Measurements from ENCODE around the gene LRP5. TPM values are rescaled to one million over a fixed set of nuclear protein-coding genes. Genes with fewer than 3 reads are reported as not detected.

Gene LRP5
- total and polyA plus RNA-seq, 3 donors from 2014 or later = 15.7 to 21.3 (median 20.6) TPM

GRCh38 chr11:68436162-68436888 lies 123.9 kb downstream of the LRP5 start:
- 86 to 90% methylated on average over 6 to 12 of the region's 16 CpGs for WGBS, 2 donors
- TF ChIP-seq CTCF (IDR thresholded peaks at IDR 0.05) (no peak), POLR2A (IDR thresholded peaks at IDR 0.05) (no peak)
- H3K9me3 ChIP-seq = no peaks in the 10 kb centered on the region
- H3K27me3 ChIP-seq = no peaks in the 10 kb centered on the region
- intact Hi-C loops (cut with DNase I; ENCODE audit: low total_unique reads) = no loop called here
- H3K27ac ChIP-seq = no peak overlapping the region
- H3K36me3 ChIP-seq (ENCODE audit: low read depth, missing control alignments) = no peaks in the 10 kb centered on the region
- no peak overlapping the region for H3K4me3 ChIP-seq
- DNase-seq = no peak
- no peaks in the 10 kb centered on the region for H3K4me1 ChIP-seq

GRCh38 chr11:68436985-68437926 lies 124.9 kb downstream of the LRP5 start:
- no peaks in the 10 kb centered on the region for H3K9me3 ChIP-seq
- H3K36me3 ChIP-seq (ENCODE audit: low read depth, missing control alignments) = no peaks in the 10 kb centered on the region
- H3K27ac ChIP-seq = no peak overlapping the region
- H3K4me1 ChIP-seq = no peaks in the 10 kb centered on the region
- H3K27me3 ChIP-seq = no peaks in the 10 kb centered on the region
- WGBS, 2 donors = 82 to 89% methylated on average over 8 to 33 of the region's 34 CpGs
- no peak overlapping the region for H3K4me3 ChIP-seq
- intact Hi-C loops (cut with DNase I; ENCODE audit: low total_unique reads) = no loop called here
- DNase-seq = no peak
- TF ChIP-seq CTCF (IDR thresholded peaks at IDR 0.05) (no peak), POLR2A (IDR thresholded peaks at IDR 0.05) (no peak)

- H3K27ac ChIP-seq = no peak overlapping the region
- no peaks in the 10 kb centered on the region for H3K4me1 ChIP-seq
- H3K27me3 ChIP-seq = no peaks in the 10 kb centered on the region
- no peak for DNase-seq
- TF ChIP-seq CTCF (IDR thresholded peaks at IDR 0.05) (no peak), POLR2A (IDR thresholded peaks at IDR 0.05) (no peak)
- 92 to 95% methylated on average over 7 to 34 of the region's 34 CpGs for WGBS, 2 donors
- intact Hi-C loops (cut with DNase I; ENCODE audit: low total_unique reads) = no loop called here
- H3K36me3 ChIP-seq (ENCODE audit: low read depth, missing control alignments) = no peaks in the 10 kb centered on the region
- no peaks in the 10 kb centered on the region for H3K9me3 ChIP-seq
- no peak overlapping the region for H3K4me3 ChIP-seq
Observed at GRCh38 chr11:68437927-68438657, 125.7 kb downstream of the LRP5 start.

GRCh38 chr11:68438658-68439259 lies 126.4 kb downstream of the LRP5 start:
- intact Hi-C loops (cut with DNase I; ENCODE audit: low total_unique reads) = no loop called here
- no peaks in the 10 kb centered on the region for H3K4me1 ChIP-seq
- no peaks in the 10 kb centered on the region for H3K9me3 ChIP-seq
- no peak overlapping the region for H3K4me3 ChIP-seq
- no peak for TF ChIP-seq POLR2A (IDR thresholded peaks at IDR 0.05)
- no peak for TF ChIP-seq CTCF (IDR thresholded peaks at IDR 0.05)
- H3K27me3 ChIP-seq = no peaks in the 10 kb centered on the region
- H3K36me3 ChIP-seq (ENCODE audit: low read depth, missing control alignments) = no peaks in the 10 kb centered on the region
- WGBS, 2 donors = 75% methylated on average over 6 of the region's 6 CpGs; no CpG with 5 or more reads in 1 of the 2 donors
- no peak for DNase-seq
- no peak overlapping the region for H3K27ac ChIP-seq

Data from testis (tissue), 3 donors.